Measurements from ENCODE around the gene DNAH14. TPM values are rescaled to one million over a fixed set of nuclear protein-coding genes. Genes with fewer than 3 reads are reported as not detected.

Gene DNAH14
- total and polyA plus RNA-seq, 2 of the 13 experiments (the other 11 are each of a cell fraction or from before 2014, with no cell fraction given): 4.5 to 27.5 TPM

DNA sequence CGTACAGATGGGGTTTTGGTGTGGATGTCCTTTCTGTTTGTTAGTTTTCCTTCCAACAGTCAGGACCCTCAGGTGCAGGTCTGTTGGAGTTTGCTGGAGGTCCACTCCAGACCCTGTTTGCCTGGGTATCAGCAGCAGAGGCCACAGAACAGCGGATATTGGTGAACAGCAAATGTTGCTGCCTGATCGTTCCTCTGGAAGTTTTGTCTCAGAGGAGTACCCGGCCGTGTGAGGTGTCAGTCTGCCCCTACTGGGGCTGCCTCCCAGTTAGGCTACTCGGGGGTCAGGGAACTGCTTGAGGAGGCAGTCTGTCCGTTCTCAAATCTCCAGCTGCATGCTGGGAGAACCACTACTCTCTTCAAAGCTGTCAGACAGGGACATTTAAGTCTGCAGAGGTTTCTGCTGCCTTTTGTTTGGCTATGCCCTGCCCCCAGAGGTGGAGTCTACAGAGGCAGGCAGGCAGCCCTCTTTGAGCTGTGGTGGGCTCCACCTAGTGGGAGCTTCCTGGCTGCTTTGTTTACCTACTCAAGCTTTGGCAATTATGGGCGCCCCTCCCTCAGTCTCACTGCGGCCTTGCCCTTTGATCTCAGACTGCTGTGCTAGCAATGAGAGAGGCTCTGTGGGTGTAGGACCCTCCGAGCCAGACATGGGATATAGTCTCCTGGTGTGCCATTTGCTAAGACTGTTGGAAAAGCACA, 16.3 kb downstream of the DNAH14 start (continued):
- TF ChIP-seq, protein P1, sequence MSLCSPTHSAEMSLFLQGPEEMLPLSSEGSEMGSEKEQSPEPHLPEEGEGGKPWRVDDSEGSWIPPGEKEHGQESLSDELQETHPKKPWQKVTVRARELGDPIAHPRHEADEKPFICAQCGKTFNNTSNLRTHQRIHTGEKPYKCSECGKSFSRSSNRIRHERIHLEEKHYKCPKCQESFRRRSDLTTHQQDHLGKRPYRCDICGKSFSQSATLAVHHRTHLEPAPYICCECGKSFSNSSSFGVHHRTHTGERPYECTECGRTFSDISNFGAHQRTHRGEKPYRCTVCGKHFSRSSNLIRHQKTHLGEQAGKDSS (CRISPR knock-in tag; IDR thresholded peaks at IDR 0.05; ENCODE audit: borderline replicate concordance, low read depth): peak; percentile 74; the same call in 1 of the 2 replicates
- TF ChIP-seq BCL6 (CRISPR knock-in tag; IDR thresholded peaks at IDR 0.05) (peak; percentile 80), ZNF460 (CRISPR knock-in tag; IDR thresholded peaks at IDR 0.05; ENCODE audit: borderline replicate concordance) (peak; percentile 57; the same call in 1 of the 2 replicates), MIER3 (CRISPR knock-in tag; IDR thresholded peaks at IDR 0.05; ENCODE audit: borderline replicate concordance) (peak; percentile 55; the same call in 1 of the 2 replicates), SALL1 (CRISPR knock-in tag; IDR thresholded peaks at IDR 0.05) (peak; percentile 97), ZNF556 (CRISPR knock-in tag; IDR thresholded peaks at IDR 0.05; ENCODE audit: borderline replicate concordance) (peak; percentile 61; the same call in 1 of the 2 replicates), ZNF142 (CRISPR knock-in tag; IDR thresholded peaks at IDR 0.05) (0 out of 2 replicates have a peak, but pooled peaks have one; percentile 31), ARID5B (CRISPR knock-in tag; IDR thresholded peaks at IDR 0.05) (peak; percentile 89)
- TF ChIP-seq, protein P2, sequence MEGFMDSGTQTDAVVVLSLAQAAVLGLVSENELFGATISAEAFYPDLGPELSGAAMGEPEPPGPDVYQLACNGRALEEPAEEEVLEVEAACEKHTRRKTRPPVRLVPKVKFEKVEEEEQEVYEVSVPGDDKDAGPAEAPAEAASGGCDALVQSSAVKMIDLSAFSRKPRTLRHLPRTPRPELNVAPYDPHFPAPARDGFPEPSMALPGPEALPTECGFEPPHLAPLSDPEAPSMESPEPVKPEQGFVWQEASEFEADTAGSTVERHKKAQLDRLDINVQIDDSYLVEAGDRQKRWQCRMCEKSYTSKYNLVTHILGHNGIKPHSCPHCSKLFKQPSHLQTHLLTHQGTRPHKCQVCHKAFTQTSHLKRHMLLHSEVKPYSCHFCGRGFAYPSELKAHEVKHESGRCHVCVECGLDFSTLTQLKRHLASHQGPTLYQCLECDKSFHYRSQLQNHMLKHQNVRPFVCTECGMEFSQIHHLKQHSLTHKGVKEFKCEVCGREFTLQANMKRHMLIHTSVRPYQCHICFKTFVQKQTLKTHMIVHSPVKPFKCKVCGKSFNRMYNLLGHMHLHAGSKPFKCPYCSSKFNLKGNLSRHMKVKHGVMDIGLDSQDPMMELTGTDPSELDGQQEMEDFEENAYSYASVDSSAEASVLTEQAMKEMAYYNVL (CRISPR knock-in tag; IDR thresholded peaks at IDR 0.05; ENCODE audit: borderline replicate concordance): 0 out of 2 replicates have a peak, but pooled peaks have one; percentile 34
